Kidney epithelial cell (primary cell): ENCODE data around the gene SCARB1. TPM values are rescaled to one million over a fixed set of nuclear protein-coding genes. Genes with fewer than 3 reads are reported as not detected.

Experiments
- DNase-seq: peaks from one replicate; pipeline ENCODE4 v3.0.0-alpha.2; 2010; ENCODE audit warnings: low read depth
- H3K27me3 ChIP-seq: 2 replicates; pipeline ENCODE4 v1.6.0; 2011; ENCODE audit warnings: low read length; ENCODE audit not compliant: control insufficient read depth, insufficient read depth
- H3K36me3 ChIP-seq: 2 replicates; pipeline ENCODE4 v1.5.1; 2011; ENCODE audit warnings: low read length; ENCODE audit not compliant: control insufficient read depth, insufficient read depth
- H3K4me3 ChIP-seq: 2 replicates; pipeline ENCODE4 v1.5.1; 2011; ENCODE audit warnings: low read depth, mild to moderate bottlenecking, control low read depth, low read length
- total RNA-seq: library from RNA; depleted of rRNA; stranded (reverse); fragments of >200 nt; gene quantifications from 2 replicates; pipeline ENCODE4 v1.2.3, GENCODE V29; 2015
- TF ChIP-seq, protein P1 (sequence below): IDR thresholded peaks from 2 replicates; pipeline ENCODE4 v1.5.1; 2011; ENCODE audit warnings: mild to moderate bottlenecking, moderate library complexity, low read length, control low read depth, inconsistent platforms; ENCODE audit not compliant: insufficient read depth, poor library complexity, severe bottlenecking

SCARB1 gene
- total RNA-seq, 1 donor from 2014 or later, result 30.0 TPM

DNA sequence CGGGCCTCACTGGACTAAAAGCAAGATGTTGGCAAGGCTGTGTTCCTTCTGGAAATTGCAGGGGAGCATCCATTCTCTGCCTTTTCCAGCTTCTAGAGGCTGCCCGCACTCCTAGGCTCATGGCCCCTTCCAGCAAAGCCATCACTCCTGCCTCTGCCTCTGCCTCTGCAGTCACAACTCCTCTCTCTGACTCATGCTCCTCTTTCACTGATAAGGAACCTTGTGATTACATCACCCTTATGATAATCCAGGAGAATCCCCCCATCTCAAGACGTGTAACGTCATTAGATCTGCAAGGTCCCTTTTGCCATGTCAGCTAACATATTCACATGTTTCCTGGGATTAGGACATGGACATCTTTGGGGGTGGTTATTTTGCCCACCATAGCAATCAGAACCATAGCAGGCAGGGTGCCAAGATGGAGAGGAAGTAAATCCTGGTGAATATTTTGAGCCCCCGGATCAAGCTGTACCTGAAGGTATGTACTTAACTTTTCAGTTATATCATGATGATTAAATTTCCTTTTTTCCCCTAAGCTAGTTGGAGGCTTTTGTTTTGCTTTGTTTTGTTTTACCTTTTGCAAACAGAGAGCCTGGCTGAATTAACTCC lies 123.6 kb downstream of the SCARB1 start:
- no peaks in the 10 kb centered on the region for H3K27me3 ChIP-seq
- TF ChIP-seq, protein P1, sequence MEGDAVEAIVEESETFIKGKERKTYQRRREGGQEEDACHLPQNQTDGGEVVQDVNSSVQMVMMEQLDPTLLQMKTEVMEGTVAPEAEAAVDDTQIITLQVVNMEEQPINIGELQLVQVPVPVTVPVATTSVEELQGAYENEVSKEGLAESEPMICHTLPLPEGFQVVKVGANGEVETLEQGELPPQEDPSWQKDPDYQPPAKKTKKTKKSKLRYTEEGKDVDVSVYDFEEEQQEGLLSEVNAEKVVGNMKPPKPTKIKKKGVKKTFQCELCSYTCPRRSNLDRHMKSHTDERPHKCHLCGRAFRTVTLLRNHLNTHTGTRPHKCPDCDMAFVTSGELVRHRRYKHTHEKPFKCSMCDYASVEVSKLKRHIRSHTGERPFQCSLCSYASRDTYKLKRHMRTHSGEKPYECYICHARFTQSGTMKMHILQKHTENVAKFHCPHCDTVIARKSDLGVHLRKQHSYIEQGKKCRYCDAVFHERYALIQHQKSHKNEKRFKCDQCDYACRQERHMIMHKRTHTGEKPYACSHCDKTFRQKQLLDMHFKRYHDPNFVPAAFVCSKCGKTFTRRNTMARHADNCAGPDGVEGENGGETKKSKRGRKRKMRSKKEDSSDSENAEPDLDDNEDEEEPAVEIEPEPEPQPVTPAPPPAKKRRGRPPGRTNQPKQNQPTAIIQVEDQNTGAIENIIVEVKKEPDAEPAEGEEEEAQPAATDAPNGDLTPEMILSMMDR, result no peak
- DNase-seq, result no peak
- H3K36me3 ChIP-seq, result no peaks in the 10 kb centered on the region
- H3K4me3 ChIP-seq, result no peak overlapping the region

DNA sequence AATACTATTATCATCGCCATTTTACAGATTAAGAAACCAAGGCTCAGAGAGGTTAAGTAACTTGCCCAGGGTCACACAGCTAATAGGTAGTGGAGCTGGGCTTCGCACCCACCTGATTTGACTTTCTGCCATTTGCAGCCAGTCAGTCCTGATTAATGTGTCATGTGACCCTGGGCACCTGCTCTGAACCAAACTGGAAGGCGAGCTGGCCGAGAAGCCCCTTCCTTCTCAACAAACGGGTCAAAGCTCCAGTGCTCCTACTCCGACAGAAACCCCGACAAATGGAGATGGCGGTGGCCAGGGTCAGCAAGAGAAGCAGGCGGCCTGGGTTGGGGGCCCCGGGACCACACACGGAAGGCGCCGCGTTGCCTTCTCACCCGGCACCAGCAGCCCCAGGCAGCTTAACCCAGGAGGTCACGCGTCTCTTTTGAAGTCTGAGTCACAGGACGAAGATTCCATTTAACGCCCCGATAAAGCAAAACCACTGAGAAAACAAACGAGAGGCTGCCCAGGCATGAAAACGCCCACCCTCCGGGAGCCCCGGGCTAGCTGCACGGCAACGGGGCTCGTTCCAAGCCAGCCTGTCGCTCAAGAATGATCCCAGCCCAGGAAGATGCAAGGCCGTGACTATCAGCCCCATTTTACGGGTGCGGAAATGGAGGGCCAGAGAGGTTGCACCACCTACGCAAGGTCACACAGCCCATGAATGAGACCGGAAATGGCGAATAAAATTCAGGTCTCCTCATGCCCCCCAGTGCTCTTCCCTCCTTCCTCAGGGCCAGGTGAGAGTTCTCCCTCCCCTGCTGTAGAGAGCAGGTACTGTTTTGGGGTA lies 124.8 kb downstream of the SCARB1 start:
- Histone ChIP-seq H3K27me3 (no peaks in the 10 kb centered on the region), H3K4me3 (no peak overlapping the region), H3K36me3 (no peaks in the 10 kb centered on the region)
- DNase-seq, result peak; percentile 82
- TF ChIP-seq, protein P1, result no peak

DNA sequence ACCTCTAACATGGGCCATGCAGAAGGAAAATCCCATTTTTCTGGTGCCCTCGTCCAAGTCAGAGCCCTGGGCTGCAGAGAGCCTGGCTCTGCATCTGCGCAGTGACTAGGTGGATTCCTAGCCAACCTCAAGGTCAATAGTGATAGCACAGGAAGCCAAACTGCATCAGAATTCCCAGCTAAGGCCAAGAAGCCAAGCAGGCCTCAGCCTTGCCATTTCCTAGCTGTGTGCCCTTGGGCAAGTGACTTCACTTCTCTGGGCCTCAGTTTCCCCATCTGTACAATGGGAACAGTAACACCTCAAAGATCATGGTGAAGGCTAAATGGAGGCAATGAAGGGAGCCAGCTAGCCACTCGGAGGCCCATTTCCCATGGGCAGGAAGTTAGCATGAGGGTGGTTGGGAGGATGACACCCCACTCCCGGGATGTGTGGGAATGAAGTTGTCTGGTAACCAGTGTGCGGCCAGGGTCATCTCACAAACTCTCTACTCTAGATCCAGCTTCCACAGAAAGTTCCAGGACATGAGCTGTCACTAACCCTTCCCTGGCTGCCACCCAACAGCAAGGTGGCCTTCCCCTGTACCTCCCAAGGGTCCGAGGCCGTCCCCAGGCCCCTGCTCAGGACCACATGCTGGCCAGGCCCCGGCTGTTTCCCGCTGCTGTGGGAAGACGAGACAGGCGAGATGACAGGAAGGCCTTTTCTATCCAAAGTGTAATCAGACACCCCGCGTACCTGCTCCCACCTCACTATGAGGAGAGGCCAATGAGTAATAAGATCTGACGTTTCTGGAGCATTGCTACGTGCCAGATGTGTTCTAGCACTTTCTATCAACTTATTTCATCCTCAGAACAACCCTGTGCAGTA lies 125.7 kb downstream of the SCARB1 start:
- TF ChIP-seq, protein P1, result no peak
- Histone ChIP-seq H3K4me3 (no peak overlapping the region), H3K36me3 (no peaks in the 10 kb centered on the region), H3K27me3 (no peaks in the 10 kb centered on the region)
- DNase-seq, result no peak

DNA sequence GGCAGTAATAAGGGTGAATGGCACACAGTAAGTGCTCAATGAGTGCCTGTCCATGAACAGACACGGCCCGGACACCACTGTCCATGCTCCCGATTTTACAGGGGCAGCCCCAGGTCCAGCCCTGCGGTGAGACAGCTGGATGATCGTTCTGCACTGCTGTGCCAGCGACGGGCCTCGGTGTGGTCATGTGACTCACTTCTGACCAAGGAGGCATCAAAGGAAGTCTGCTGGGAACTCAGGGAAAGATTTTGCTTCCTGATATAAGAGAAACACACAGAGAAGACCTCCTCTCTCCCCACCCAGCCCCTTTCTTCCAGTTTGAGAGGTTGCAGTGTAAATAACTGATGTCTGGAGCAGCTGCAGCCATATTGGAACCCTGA lies 126.6 kb downstream of the SCARB1 start:
- Histone ChIP-seq H3K27me3 (no peaks in the 10 kb centered on the region), H3K4me3 (no peak overlapping the region), H3K36me3 (no peaks in the 10 kb centered on the region)
- TF ChIP-seq, protein P1, result no peak
- DNase-seq, result no peak

DNA sequence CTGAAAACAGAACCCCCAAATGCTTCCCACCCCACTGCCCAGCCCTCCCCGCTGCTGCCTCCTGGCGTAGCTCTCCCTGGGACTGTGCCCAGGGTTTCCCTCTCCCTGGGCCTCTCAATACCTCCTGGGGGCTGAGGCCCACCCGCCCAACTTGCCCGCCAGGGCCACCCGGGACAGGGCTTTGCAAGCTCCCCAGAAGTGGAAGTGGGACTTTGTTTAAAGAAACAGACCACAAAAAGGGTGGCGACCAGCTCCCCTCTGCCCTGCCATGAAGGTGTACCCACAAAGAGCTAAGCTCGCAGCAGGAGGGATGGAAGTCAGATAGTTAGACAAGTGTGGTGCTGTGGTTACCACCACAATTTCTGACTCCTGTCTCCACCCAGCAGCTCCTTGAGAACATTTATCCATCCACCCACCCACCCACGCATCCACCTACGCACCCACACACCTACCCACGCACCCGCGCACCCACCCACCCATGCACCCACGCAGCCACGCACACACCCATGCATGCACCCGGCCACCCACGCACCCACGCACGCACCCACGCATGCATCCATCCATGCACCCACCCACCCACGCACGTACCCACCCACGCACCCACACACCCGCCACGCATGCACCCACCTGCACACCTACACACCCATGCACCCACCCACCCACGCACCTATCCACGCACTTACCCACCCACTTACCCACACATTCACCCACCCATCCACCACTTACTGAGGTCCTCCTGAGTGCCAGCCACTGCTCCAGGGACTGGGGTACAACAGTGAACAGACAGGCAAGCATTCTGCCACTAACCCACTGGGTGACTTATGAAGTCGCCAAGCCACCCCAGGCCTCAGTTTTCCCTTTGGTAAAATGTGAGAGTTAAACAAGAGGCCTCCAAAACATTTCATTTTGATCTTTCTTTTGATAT lies 127.3 kb downstream of the SCARB1 start:
- TF ChIP-seq, protein P1, result no peak
- no peaks in the 10 kb centered on the region for H3K27me3 ChIP-seq
- no peak overlapping the region for H3K4me3 ChIP-seq
- DNase-seq, result no peak
- no peaks in the 10 kb centered on the region for H3K36me3 ChIP-seq
